ENCODE data around the gene TRIM33. TPM values are rescaled to one million over a fixed set of nuclear protein-coding genes. Genes with fewer than 3 reads are reported as not detected.

The TRIM33 gene
- total RNA-seq, 4 donors from 2014 or later: 41.5 to 98.2 (median 52.0) TPM

- no peak overlapping the region for H3K4me3 ChIP-seq
- TF ChIP-seq POLR2A (IDR thresholded peaks at IDR 0.05) (no peak), CTCF (IDR thresholded peaks at IDR 0.05) (no peak)
- DNase-seq: no peak
- H3K36me3 ChIP-seq: no peaks in the 10 kb centered on the region
- no peaks in the 10 kb centered on the region for H3K9me3 ChIP-seq
- H3K4me1 ChIP-seq: peaks cover 0 to 5% (median 0%) of the 10 kb centered on the region in 4 donors
- no peaks in the 10 kb centered on the region for H3K27me3 ChIP-seq
- no peak overlapping the region for H3K27ac ChIP-seq
These were observed 37.2 kb downstream of the TRIM33 start for GRCh38 chr1:114473796-114474195.

DNA sequence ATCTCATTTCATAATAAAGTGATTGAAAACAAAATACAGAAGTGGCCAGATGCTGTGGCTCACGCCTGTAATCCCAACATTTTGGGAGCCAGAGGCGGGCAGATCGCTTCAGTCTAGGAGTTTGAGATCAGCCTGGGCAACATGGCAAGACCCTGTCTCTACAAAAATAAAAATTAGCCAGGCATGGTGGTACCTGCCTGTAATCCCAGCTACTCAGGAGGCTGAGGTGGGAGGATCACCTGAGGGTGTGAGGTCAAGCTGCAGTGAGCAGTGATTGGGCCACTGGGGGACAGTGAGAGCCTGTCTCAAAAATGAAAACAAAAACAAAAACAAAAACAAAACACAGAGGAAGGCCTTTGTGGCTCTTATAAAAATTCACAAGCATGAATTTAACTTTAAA, 38.6 kb downstream of the TRIM33 start:
- DNase-seq: no peak
- Histone ChIP-seq H3K4me1 (peaks cover 0 to 7% (median 2%) of the 10 kb centered on the region in 4 donors), H3K27ac (no peak overlapping the region), H3K36me3 (no peaks in the 10 kb centered on the region), H3K27me3 (no peaks in the 10 kb centered on the region), H3K9me3 (no peaks in the 10 kb centered on the region), H3K4me3 (no peak overlapping the region)
- TF ChIP-seq POLR2A (IDR thresholded peaks at IDR 0.05): no peak
- TF ChIP-seq CTCF (IDR thresholded peaks at IDR 0.05): no peak

DNA sequence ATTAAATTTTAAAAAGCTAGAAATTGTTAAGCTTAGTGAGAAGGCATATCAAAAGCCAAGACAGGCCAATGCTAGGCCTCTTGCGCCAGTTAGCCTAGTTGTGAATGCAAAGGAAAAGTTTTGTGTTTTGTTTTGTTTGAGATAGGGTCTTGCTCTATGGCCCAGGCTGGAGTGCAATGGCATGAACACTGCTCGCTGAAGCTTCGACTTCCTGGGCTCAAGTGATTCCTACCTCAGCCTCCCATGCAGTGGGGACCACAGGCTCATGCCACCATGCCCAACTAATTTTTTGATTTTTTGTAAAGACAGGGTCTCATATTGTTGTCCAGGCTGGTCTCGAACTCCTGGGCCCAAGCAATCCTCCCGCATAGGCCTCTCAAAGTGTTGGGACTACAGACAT, 40.3 kb downstream of the TRIM33 start:
- Histone ChIP-seq H3K9me3 (no peaks in the 10 kb centered on the region), H3K27ac (no peak overlapping the region), H3K36me3 (no peaks in the 10 kb centered on the region), H3K4me1 (peaks cover 0 to 10% (median 2%) of the 10 kb centered on the region in 4 donors), H3K4me3 (no peak overlapping the region), H3K27me3 (no peaks in the 10 kb centered on the region)
- no peak for TF ChIP-seq POLR2A (IDR thresholded peaks at IDR 0.05)
- TF ChIP-seq CTCF (IDR thresholded peaks at IDR 0.05): no peak
- no peak for DNase-seq

DNA sequence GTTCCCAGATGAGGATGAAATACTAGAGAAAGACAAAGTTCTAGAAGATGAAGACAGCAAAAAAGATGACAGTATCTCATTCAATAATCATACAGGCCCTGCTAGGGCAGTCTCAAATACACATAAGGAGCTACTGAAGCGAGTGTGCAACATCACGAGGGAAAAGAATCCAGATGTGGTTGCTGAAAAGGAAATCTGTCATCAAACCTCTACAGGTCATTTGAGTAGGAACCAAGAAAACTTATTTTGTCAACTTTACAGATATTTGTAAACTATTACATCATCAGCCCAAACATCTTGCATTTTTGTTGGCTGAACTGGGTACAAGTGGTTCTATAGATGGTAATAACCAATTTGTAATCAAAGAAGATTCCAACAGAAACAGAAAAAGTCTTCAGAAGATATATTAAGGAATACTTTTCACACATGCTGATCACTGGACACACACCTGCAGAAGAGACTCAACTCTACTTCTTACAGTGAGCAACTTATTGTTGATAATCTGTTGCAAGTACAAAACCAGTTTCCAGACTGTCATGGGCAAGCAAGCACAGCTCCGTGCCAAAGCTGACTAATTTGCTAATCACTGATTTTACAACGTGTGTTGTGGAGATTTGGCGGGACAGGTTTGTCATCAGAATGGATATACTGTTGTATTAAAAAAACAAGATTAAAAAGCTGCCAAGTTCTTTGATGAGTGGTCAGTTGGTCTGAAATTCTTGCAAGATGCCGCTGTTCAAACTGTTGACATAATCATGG, 42.1 kb downstream of the TRIM33 start:
- no peaks in the 10 kb centered on the region for H3K9me3 ChIP-seq
- no peak for TF ChIP-seq POLR2A (IDR thresholded peaks at IDR 0.05)
- DNase-seq: no peak

DNA sequence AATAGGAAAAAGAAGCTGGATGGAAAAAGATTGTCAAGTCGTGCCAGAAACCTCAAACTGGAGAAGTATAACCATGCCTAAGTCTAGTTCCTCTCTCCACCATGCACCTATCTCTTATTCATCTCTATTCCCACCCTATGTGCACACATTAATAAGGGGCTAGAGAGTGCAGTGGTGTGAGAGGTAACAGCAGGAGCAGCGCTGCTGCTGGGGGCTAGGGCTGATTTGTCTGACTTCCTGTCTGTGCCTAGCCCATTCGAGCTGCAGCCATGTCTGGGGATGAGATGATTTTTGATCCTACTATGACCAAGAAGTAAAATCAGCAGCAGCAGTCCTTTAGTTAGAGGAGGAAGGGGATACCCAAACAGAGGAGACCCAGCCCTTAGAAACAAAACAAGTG, 43.0 kb downstream of the TRIM33 start:
- Histone ChIP-seq H3K4me1 (peaks cover 0 to 10% (median 2%) of the 10 kb centered on the region in 4 donors), H3K27me3 (no peaks in the 10 kb centered on the region), H3K9me3 (no peaks in the 10 kb centered on the region), H3K27ac (no peak overlapping the region), H3K4me3 (no peak overlapping the region), H3K36me3 (no peaks in the 10 kb centered on the region)
- TF ChIP-seq CTCF (IDR thresholded peaks at IDR 0.05) (no peak), POLR2A (IDR thresholded peaks at IDR 0.05) (no peak)
- no peak for DNase-seq

More for the DNA sequence above, 42.1 kb downstream of the TRIM33 start:
- H3K4me3 ChIP-seq: no peak overlapping the region
- H3K27me3 ChIP-seq: no peaks in the 10 kb centered on the region
- no peak overlapping the region for H3K27ac ChIP-seq
- peaks cover 0 to 10% (median 2%) of the 10 kb centered on the region in 4 donors for H3K4me1 ChIP-seq
- H3K36me3 ChIP-seq: no peaks in the 10 kb centered on the region

DNA sequence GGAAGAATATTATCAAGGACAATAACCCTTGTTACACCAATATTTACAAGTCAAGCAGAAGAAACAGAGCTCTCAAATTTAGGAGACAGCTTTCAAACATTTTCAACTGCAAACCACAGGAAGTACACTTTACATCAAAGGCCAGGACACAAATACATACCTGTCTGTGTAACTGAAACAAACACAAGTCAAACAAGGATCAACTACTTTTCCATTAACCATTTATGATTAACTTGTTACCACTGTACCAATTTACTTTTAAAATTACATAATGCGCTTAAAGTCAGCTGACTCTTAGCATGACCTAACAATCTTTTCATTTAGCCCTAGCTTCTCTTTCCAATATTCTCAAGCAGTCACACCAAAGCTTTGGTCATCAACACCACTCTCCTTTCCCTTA, 43.5 kb downstream of the TRIM33 start:
- H3K4me1 ChIP-seq: peaks cover 0 to 10% (median 2%) of the 10 kb centered on the region in 4 donors
- no peak for DNase-seq
- H3K4me3 ChIP-seq: no peak overlapping the region
- no peak for TF ChIP-seq POLR2A (IDR thresholded peaks at IDR 0.05)
- TF ChIP-seq CTCF (IDR thresholded peaks at IDR 0.05): no peak
- no peaks in the 10 kb centered on the region for H3K9me3 ChIP-seq
- H3K36me3 ChIP-seq: no peaks in the 10 kb centered on the region
- no peaks in the 10 kb centered on the region for H3K27me3 ChIP-seq
- H3K27ac ChIP-seq: no peak overlapping the region

Measured in Peyer's patch (tissue), 4 donors.